NCI-H187 treated with DMSO at 0.1 percent for 48 hours (cell line): Measurements from ENCODE around the gene DMWD.

Experiments used
- DNase-seq: peaks from one replicate; lab custom pipeline; 2025; lab: John Stamatoyannopoulos, UW

DMWD gene

DNA sequence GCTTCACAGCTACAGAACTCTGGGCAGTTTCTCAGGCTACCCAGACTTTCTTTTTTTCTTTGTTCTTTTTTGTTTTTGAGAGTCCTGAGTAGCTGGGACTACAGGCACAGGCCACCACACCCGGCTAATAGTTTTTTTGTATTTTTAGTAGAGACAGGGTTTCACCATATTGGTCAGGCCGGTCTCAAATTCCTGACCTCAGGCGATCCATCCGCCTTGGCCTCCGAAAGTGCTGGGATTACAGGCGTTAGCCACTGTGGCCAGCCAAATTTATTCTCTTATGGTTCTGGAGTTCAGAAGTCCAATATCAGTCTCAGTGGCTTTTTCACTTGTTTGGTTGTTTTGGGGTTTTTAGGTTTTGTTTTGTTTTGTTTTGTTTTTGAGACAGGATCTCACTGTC lies 47.0 kb downstream of the DMWD start:
- no peak for DNase-seq

DNA sequence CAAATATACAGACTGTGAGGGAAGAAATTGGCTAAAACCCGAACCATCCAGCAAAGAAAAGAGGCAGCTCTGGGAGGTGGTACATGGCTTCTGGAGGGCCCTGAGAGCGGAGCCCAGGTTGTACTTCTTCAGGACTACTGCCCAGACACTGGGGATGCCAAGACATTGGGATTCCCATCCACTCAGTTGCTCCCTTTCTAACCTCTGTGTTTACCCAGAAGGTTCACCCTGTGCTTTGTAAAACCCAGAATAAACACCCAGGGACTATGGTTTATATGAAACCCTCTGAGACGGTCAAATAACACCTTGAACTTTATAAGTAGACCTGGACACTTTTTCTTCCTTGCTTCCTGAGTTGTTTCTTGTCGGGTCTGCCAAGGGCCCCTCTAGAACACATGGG lies 49.7 kb downstream of the DMWD start:
- no peak for DNase-seq

DNA sequence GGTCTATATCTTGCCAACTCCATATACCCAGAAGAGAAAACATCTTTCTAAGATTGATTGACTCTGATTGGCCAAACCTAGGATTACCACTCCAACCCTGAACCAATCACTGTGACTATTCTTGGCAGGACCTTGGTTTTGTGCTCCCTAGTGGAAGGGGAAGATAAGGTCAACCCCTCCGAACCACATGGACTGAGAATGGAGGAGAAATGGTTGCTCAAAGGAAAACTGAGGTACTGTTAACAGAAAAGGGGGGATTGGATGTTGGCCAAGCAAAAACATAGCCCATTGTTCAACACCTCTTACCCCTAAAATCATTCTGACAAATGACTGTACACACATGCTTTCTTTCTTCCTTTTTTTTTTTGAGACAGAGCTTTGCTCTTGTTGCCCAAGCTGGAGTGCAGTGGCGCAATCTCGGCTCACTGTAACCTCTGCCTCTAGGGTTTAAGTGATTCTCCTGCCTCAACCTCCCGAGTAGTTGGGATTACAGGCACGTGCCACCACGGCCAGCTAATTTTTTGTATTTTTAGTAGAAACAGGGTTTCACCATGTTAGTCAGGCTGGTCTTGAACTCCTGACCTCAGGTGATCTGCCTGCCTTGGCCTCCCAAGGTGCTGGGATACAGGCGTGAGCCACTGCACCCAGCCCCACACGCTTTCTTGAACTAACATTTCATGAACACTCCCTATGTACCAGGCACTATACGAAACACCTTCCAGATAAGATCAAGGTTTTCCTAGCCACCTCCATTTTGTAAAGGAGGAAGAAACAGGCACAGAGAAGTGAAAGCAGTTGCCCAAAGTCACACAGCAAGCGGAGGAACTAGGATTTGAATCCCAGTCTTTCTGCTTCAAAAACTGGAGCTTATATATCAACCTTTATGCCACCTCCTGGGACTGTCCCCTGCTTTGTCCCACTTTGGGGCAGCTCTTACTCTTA lies 52.9 kb downstream of the DMWD start:
- DNase-seq, result no peak

DNA sequence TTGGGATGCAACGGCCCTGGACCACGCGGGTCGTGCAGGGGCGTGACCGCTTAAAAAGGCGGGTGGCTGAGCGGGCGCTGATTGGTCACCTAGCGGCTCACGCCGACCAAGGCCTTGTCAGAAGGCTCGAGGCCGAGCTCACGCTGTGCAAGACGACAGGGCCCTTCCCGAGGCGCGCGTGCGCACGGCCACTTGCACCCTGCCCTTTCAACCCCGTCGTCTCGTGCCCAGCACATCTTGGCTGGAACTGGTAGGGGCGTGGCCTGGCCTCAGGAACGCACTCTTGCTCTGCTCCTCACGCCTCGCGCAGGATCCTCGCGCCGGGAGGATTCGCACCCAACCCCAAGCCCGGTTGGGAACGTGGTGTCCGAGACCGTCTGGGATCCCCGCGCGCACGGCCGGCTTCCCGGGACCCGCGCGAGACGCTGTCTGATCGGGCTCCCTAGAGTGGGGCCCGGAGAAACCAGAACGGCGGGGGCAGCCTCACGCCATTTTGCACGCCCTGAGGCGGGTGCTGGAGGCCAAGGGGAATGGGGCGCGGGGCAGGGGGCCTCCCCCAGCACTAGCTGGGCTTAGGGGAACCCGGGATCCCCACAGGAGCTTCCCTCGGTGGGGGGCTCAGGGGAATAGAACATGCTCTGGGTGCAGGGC lies 59.4 kb downstream of the DMWD start, which contains the start of gene MEIOSIN:
TSS of gene MEIOSIN (plus strand) at position 280 of the 651 bp plus-strand sequence. CDS start 1,938 bp downstream, outside the sequence.
- no peak for DNase-seq
